ENCODE results near the gene SENP6. TPM values are rescaled to one million over a fixed set of nuclear protein-coding genes. Genes with fewer than 3 reads are reported as not detected.

Gene SENP6
- total and polyA plus RNA-seq, 2 donors (not counting 1 experiment from before 2014, with no cell fraction given): 30.8 to 161 TPM

DNA sequence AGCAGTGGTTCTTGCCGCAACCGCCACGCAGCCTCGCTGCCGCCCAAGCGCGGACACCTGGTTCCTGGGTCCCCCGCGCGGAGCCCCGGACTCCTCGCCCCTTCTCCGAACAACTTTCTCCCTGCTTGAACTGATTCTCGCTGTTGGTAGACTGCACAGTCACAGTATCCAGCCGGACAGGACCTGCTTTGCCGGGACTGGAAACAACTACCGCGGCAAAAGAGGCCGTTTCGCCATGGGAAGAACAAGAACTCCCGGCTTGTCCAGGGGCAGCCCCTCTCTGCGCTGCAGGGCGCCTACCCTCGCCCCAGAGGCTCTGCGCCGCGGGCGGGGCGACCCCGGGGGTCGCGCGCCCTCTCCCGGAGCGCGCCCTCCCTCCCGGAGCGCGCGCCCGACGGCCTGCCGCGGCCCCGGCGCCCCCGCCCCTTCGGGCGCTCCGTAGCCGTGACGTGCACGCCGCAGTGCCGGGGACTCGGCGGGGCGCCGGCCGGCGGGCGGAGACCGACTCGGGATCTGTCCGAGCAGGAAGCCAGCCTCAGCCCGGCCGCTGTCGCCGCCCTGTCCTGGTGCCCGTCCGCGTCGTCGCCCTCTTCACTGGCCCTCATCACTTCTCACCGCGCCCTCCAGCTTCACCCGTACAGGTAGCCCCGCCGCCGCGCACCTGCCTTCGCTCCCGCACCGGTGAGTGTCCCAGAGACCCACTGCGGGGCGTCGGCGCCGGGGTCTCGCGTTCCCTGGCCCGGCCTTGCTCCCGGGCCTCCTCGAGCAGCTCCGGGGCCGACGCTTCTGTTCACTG, 147.3 kb downstream of the SENP6 start, which contains the start of gene MYO6:
TSS of gene MYO6 (plus strand) at position 497 of the 796 bp plus-strand sequence. CDS start 68,309 bp downstream, outside the sequence.
- ChIA-PET CTCF (no interaction called here), POLR2A (no interaction called here)
- Mint-ChIP-seq H3K27ac (peak within 1 kb of the TSS; percentile 32), H3K9me3 (ENCODE audit: insufficient read depth) (peaks cover 2% of the 10 kb centered on the region), H3K4me3 (peak within 1 kb of the TSS; percentile 89), H3K4me1 (peaks cover 19% of the 10 kb centered on the region), H3K27me3 (peaks cover 60% of the 10 kb centered on the region)
- peak within 1 kb of the TSS; percentile 89 for H2AFZ ChIP-seq (ENCODE audit: insufficient read depth, low read depth, low read length, poor library complexity, severe bottlenecking)
- intact Hi-C loops (cut with micrococcal nuclease): loop anchor here (2.0 to 5.0 kb wide), 3 partner anchors 72 to 507 kb away; partner anchors contain the start of gene COX7A2
- H3K27ac ChIP-seq (ENCODE audit: low read length in 2 of 2): peak within 1 kb of the TSS in 1 of 2 donors; percentile 43
- peaks cover 0 to 19% (median 0%) of the 10 kb centered on the region in 3 donors for H3K9me3 ChIP-seq (ENCODE audit: control extremely low read depth in 1 of 3, control insufficient read depth in 2 of 3, insufficient read depth in 1 of 3, low read length in 2 of 3)
- H3K4me1 ChIP-seq (ENCODE audit: control insufficient read depth in 2 of 2, insufficient read depth in 2 of 2, low read length in 2 of 2): peaks cover 25 to 28% of the 10 kb centered on the region in 2 donors
- peak within 1 kb of the TSS; percentile 99 for H3K4me2 ChIP-seq (replicated peaks; ENCODE audit: low read depth, low read length, poor library complexity, severe bottlenecking)
- peaks cover under 1 to 63% (median 54%) of the 10 kb centered on the region in 4 experiments for H3K27me3 ChIP-seq (replicated peaks in 1 of 4; ENCODE audit: control extremely low read depth in 1 of 4, control insufficient read depth in 3 of 4, insufficient read depth in 4 of 4, low read length in 3 of 4)
- WGBS (ENCODE audit: insufficient coverage): under 1% methylated on average over 97 of the region's 97 CpGs
- DNase-seq (peak; percentile 56), ATAC-seq (ENCODE audit: low read depth) (peak; percentile 66)
- H3K79me2 ChIP-seq (ENCODE audit: control insufficient read depth, insufficient read depth, low read length): no peaks in the 10 kb centered on the region
- peak within 1 kb of the TSS; percentile 57 to 73 (median 71) for H3K4me3 ChIP-seq (ENCODE audit: control extremely low read depth in 1 of 5, extremely low read depth in 1 of 5, insufficient read depth in 1 of 5, low read depth in 2 of 5, low read length in 4 of 5)
- TF ChIP-seq EZH2 (IDR thresholded peaks at IDR 0.05; ENCODE audit: borderline replicate concordance, insufficient read depth, low read depth, low read length, poor library complexity, severe bottlenecking): no peak
- TF ChIP-seq, protein P1, sequence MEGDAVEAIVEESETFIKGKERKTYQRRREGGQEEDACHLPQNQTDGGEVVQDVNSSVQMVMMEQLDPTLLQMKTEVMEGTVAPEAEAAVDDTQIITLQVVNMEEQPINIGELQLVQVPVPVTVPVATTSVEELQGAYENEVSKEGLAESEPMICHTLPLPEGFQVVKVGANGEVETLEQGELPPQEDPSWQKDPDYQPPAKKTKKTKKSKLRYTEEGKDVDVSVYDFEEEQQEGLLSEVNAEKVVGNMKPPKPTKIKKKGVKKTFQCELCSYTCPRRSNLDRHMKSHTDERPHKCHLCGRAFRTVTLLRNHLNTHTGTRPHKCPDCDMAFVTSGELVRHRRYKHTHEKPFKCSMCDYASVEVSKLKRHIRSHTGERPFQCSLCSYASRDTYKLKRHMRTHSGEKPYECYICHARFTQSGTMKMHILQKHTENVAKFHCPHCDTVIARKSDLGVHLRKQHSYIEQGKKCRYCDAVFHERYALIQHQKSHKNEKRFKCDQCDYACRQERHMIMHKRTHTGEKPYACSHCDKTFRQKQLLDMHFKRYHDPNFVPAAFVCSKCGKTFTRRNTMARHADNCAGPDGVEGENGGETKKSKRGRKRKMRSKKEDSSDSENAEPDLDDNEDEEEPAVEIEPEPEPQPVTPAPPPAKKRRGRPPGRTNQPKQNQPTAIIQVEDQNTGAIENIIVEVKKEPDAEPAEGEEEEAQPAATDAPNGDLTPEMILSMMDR (IDR thresholded peaks at IDR 0.05): no peak
- peak within 1 kb of the TSS; percentile 83 for H3K9ac ChIP-seq (ENCODE audit: low read length)
- H4K20me1 ChIP-seq (ENCODE audit: control insufficient read depth, insufficient read depth, low read length, poor library complexity, severe bottlenecking): no peaks in the 10 kb centered on the region
- no peaks in the 10 kb centered on the region for H3K36me3 ChIP-seq (replicated peaks in 1 of 2; ENCODE audit: control extremely low read depth in 1 of 2, control insufficient read depth in 1 of 2, extremely low read depth in 1 of 2, insufficient read depth in 2 of 2, low read length in 1 of 2)

DNA sequence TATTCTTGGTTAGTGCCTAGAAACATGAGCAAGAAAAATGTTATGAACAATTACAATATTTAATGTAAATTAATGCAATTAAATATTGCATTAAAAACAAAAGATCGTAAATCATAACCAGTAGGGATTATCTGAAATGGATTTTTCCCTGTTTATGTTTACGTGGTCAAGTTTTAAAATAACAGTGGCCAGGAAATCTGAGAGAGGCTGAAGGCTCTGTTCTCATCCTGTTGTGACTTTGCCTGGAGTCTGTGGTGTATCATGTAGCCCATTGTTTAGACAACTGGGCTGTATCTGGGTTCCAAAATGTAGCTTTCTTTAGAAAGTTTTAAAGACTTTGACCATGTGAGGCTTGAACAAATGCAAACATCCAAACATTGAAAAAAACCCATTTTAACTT, 149.8 kb downstream of the SENP6 start:
- no peak overlapping the region for H3K4me3 Mint-ChIP-seq
- TF ChIP-seq EZH2 (IDR thresholded peaks at IDR 0.05; ENCODE audit: borderline replicate concordance, insufficient read depth, low read depth, low read length, poor library complexity, severe bottlenecking): no peak
- TF ChIP-seq, protein P1 (IDR thresholded peaks at IDR 0.05): no peak
- Histone ChIP-seq H3K4me2 (replicated peaks; ENCODE audit: low read depth, low read length, poor library complexity, severe bottlenecking) (no peak overlapping the region), H3K27ac (ENCODE audit: low read length in 2 of 2) (no peak overlapping the region), H4K20me1 (ENCODE audit: control insufficient read depth, insufficient read depth, low read length, poor library complexity, severe bottlenecking) (no peaks in the 10 kb centered on the region), H2AFZ (ENCODE audit: insufficient read depth, low read depth, low read length, poor library complexity, severe bottlenecking) (no peak overlapping the region), H3K79me2 (ENCODE audit: control insufficient read depth, insufficient read depth, low read length) (no peaks in the 10 kb centered on the region), H3K9ac (ENCODE audit: low read length) (no peak overlapping the region), H3K9me3 (ENCODE audit: control extremely low read depth in 1 of 3, control insufficient read depth in 2 of 3, insufficient read depth in 1 of 3, low read length in 2 of 3) (peaks cover 0 to 17% (median 0%) of the 10 kb centered on the region in 3 donors), H3K4me1 (ENCODE audit: control insufficient read depth in 2 of 2, insufficient read depth in 2 of 2, low read length in 2 of 2) (peaks cover 23 to 25% of the 10 kb centered on the region in 2 donors), H3K36me3 (replicated peaks in 1 of 2; ENCODE audit: control extremely low read depth in 1 of 2, control insufficient read depth in 1 of 2, extremely low read depth in 1 of 2, insufficient read depth in 2 of 2, low read length in 1 of 2) (no peaks in the 10 kb centered on the region), H3K4me3 (ENCODE audit: control extremely low read depth in 1 of 5, extremely low read depth in 1 of 5, insufficient read depth in 1 of 5, low read depth in 2 of 5, low read length in 4 of 5) (no peak overlapping the region), H3K27me3 (replicated peaks in 1 of 4; ENCODE audit: control extremely low read depth in 1 of 4, control insufficient read depth in 3 of 4, insufficient read depth in 4 of 4, low read length in 3 of 4) (peaks cover 0 to 51% (median 41%) of the 10 kb centered on the region in 4 experiments)
- intact Hi-C loops (cut with micrococcal nuclease): no loop called here
- 83% methylated on average over 1 of the region's 2 CpGs for WGBS (ENCODE audit: insufficient coverage)
- no peaks in the 10 kb centered on the region for H3K9me3 Mint-ChIP-seq (ENCODE audit: insufficient read depth)
- peaks cover 19% of the 10 kb centered on the region for H3K4me1 Mint-ChIP-seq
- H3K27ac Mint-ChIP-seq: no peak overlapping the region
- POLR2A ChIA-PET: no interaction called here
- ATAC-seq (ENCODE audit: low read depth): no peak
- CTCF ChIA-PET: no interaction called here
- DNase-seq: no peak
- H3K27me3 Mint-ChIP-seq: peaks cover 56% of the 10 kb centered on the region

Measured in B cell (primary cell).